Measurements from ENCODE around the gene HMCN1.

DNA sequence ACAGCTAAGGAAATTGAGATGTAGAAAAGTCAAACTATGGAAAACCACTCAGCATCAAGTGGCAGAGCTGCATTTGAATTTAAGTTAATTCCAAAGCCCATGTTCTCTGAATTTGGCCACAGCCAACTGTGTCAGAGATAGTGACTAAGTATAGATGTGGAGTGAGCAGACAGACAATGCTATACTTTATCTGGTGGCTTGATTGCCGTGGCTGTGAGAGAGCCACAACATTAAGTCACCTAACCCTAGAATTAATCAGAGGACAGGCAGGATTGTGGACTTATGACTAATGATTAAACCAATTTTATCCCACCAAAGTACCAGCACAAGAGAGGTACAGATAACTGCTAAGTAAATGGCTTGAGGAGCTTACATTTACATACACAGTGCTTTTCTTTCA lies 431.1 kb downstream of the HMCN1 start:
- TF ChIP-seq, protein P1, sequence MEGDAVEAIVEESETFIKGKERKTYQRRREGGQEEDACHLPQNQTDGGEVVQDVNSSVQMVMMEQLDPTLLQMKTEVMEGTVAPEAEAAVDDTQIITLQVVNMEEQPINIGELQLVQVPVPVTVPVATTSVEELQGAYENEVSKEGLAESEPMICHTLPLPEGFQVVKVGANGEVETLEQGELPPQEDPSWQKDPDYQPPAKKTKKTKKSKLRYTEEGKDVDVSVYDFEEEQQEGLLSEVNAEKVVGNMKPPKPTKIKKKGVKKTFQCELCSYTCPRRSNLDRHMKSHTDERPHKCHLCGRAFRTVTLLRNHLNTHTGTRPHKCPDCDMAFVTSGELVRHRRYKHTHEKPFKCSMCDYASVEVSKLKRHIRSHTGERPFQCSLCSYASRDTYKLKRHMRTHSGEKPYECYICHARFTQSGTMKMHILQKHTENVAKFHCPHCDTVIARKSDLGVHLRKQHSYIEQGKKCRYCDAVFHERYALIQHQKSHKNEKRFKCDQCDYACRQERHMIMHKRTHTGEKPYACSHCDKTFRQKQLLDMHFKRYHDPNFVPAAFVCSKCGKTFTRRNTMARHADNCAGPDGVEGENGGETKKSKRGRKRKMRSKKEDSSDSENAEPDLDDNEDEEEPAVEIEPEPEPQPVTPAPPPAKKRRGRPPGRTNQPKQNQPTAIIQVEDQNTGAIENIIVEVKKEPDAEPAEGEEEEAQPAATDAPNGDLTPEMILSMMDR (IDR thresholded peaks at IDR 0.05), result no peak
- no peak for TF ChIP-seq POLR2A (IDR thresholded peaks at IDR 0.05)

Measured in thyroid gland (tissue), 4 donors.